ENCODE data around the gene UGT1A8.
"Not testable (repeated sequence)": the region's sequence is repeated elsewhere in the genome, so short reads cannot be mapped to it uniquely, and the experiment has no call there.

Gene UGT1A8

DNA sequence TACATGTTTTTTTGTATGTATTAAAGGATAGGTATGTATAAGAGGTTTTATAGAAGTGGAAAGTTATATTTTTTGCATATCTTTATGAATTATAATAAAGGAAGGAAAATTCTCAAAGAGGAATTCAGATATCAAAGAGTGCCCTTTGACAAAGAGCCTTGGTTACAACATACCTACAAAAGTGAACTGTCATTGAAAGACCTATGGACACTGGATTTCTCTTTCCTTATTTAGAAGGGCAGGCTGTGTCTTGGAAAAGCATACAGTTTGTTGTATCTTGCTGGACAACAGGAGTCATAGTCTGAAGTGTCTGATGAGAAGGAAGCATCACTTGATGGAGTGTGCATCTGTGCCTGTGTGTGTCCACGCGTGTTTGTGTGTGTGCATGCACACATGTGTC is 34.0 kb downstream of the UGT1A8 start:
- H3K9ac ChIP-seq (ENCODE audit: insufficient read length), result no peak overlapping the region
- no peaks in the 10 kb centered on the region for H3K9me3 ChIP-seq (ENCODE audit: low read depth, low read length)
- H3K4me3 ChIP-seq, result no peak overlapping the region
- no peaks in the 10 kb centered on the region for H3K36me3 ChIP-seq (ENCODE audit: insufficient read depth, low read length)
- no peak for TF ChIP-seq POLR2AphosphoS5 (IDR thresholded peaks at IDR 0.05; ENCODE audit: borderline replicate concordance, low read depth, low read length)
- no peak for TF ChIP-seq EZH2 (IDR thresholded peaks at IDR 0.05)
- no peak for TF ChIP-seq FOXP2 (optimal IDR thresholded peaks at IDR 0.05; ENCODE audit: control extremely low read depth, extremely low read length, insufficient read depth)
- H3K27ac ChIP-seq, result no peak overlapping the region
- no peak for DNase-seq (ENCODE audit: low read depth, low spot score)

DNA sequence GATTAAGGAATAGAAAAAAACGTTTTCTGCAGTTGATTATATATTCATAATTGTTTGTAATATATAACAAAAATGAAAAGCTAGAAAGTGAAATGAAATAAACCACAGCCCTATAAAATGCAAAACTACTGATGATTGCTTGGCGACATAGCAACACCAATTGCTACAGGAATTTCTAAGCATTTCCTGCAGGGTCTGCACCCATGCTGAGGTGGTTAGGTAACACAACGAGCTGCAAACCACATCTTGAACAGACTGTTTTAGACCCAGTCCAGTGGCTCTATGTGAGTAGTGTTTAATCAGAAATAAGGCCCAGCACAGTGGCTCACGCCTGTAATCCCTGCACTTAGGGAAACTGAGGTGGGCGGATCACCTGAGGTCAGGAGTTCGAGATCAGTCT is 37.1 kb downstream of the UGT1A8 start:
- Histone ChIP-seq H3K27ac (peak overlapping the region; percentile 83), H3K4me3 (peak overlapping the region; percentile 44), H3K36me3 (ENCODE audit: insufficient read depth, low read length) (no peaks in the 10 kb centered on the region), H3K9me3 (ENCODE audit: low read depth, low read length) (no peaks in the 10 kb centered on the region), H3K9ac (ENCODE audit: insufficient read length) (no peak overlapping the region)
- DNase-seq (ENCODE audit: low read depth, low spot score), result peak; percentile 89
- TF ChIP-seq EZH2 (IDR thresholded peaks at IDR 0.05), result no peak
- TF ChIP-seq POLR2AphosphoS5 (IDR thresholded peaks at IDR 0.05; ENCODE audit: borderline replicate concordance, low read depth, low read length), result no peak
- TF ChIP-seq FOXP2 (optimal IDR thresholded peaks at IDR 0.05; ENCODE audit: control extremely low read depth, extremely low read length, insufficient read depth), result peak; percentile 15

DNA sequence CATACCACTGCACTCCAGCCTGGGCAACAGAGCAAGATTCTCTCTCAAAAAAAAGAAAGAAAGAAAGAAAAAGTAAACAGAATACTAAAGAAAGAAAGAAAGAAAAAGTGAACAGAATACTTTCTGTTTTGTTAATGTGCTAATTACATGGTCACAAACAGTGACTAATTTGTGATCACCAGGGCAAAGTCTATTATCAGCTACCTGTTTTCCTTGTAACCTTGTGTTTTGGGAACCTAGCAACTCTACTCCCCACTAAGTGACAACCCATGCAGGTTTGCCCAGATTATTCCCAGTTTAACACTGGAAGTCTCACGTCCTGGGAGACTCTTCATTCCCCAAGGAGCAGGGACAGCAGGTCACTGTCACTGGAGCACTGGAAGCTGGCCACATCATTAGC is 37.6 kb downstream of the UGT1A8 start:
- Histone ChIP-seq H3K9me3 (ENCODE audit: low read depth, low read length) (no peaks in the 10 kb centered on the region), H3K27ac (peak overlapping the region; percentile 83), H3K9ac (ENCODE audit: insufficient read length) (no peak overlapping the region), H3K36me3 (ENCODE audit: insufficient read depth, low read length) (no peaks in the 10 kb centered on the region), H3K4me3 (no peak overlapping the region)
- TF ChIP-seq FOXP2 (optimal IDR thresholded peaks at IDR 0.05; ENCODE audit: control extremely low read depth, extremely low read length, insufficient read depth) (no peak), EZH2 (IDR thresholded peaks at IDR 0.05) (no peak), POLR2AphosphoS5 (IDR thresholded peaks at IDR 0.05; ENCODE audit: borderline replicate concordance, low read depth, low read length) (no peak)
- DNase-seq (ENCODE audit: low read depth, low spot score), result no peak

DNA sequence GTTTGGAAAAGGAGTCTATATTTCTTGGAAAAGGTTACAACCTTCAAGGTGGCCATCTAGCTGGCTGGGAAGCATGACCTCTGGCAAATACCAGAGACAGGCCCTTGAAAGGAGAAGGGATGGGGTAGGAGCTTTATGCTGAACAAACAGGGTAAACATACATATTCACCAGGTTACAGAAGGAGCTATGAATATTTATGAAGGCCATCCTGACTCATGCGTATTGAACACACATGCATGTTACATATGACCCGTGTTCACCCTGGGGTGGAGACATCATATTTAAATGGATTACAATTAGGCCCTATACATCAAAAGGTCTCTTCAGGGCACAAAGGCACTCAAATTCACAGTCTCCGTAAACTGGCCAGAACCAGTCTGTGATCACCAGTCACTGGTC is 38.5 kb downstream of the UGT1A8 start:
- not testable (repeated sequence) for H3K36me3 ChIP-seq (ENCODE audit: insufficient read depth, low read length); H3K9me3 ChIP-seq (ENCODE audit: low read depth, low read length); H3K9ac ChIP-seq (ENCODE audit: insufficient read length); H3K27ac ChIP-seq; H3K4me3 ChIP-seq; DNase-seq (ENCODE audit: low read depth, low spot score)

DNA sequence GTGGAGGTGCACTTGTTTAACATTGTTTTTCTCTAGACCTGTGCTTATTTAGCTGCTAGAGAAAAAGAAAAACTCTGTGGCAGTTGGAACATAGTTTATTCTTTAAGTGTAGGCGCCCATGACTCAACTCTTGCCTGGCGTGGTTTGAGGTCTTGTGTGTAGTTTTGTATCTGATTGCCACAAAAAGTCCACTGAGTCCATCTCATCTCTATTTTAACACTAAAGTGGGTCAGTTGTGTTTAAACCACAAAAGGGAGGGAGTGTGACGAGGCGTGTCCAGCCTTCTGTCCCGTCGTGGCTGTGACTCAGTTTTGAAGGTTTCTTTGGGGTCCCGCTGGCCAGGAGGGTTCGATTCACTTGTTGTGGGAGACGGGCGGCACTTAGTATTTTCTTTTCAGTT is 39.0 kb downstream of the UGT1A8 start:
- no peak overlapping the region for H3K9ac ChIP-seq (ENCODE audit: insufficient read length)
- no peak overlapping the region for H3K27ac ChIP-seq
- no peaks in the 10 kb centered on the region for H3K36me3 ChIP-seq (ENCODE audit: insufficient read depth, low read length)
- H3K9me3 ChIP-seq (ENCODE audit: low read depth, low read length), result no peaks in the 10 kb centered on the region
- DNase-seq (ENCODE audit: low read depth, low spot score), result no peak
- TF ChIP-seq POLR2AphosphoS5 (IDR thresholded peaks at IDR 0.05; ENCODE audit: borderline replicate concordance, low read depth, low read length) (no peak), EZH2 (IDR thresholded peaks at IDR 0.05) (no peak), FOXP2 (optimal IDR thresholded peaks at IDR 0.05; ENCODE audit: control extremely low read depth, extremely low read length, insufficient read depth) (no peak)
- no peak overlapping the region for H3K4me3 ChIP-seq

DNA sequence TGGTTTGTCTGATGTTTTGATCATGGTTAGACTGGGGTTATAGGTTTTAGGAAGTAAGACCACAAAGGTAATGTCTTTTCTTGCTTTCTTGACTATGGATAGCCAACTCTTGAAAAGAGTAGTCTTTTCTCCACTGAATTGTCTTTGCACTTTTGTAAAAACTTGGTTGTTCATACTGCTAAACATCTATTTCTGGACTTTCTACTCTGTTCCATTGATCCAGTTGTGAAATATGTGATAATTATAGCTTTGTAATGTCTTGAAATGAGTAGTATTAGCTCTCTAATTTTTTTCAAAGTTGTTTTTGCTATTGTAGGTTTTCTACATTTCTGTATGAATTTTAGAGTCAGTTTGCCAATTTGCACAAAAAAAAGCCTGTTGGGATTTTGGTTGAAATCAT is 41.2 kb downstream of the UGT1A8 start:
- no peaks in the 10 kb centered on the region for H3K36me3 ChIP-seq (ENCODE audit: insufficient read depth, low read length)
- H3K9me3 ChIP-seq (ENCODE audit: low read depth, low read length), result no peaks in the 10 kb centered on the region
- H3K4me3 ChIP-seq, result no peak overlapping the region
- H3K27ac ChIP-seq, result no peak overlapping the region
- no peak for DNase-seq (ENCODE audit: low read depth, low spot score)
- TF ChIP-seq POLR2AphosphoS5 (IDR thresholded peaks at IDR 0.05; ENCODE audit: borderline replicate concordance, low read depth, low read length) (no peak), EZH2 (IDR thresholded peaks at IDR 0.05) (no peak), FOXP2 (optimal IDR thresholded peaks at IDR 0.05; ENCODE audit: control extremely low read depth, extremely low read length, insufficient read depth) (no peak)
- no peak overlapping the region for H3K9ac ChIP-seq (ENCODE audit: insufficient read length)

DNA sequence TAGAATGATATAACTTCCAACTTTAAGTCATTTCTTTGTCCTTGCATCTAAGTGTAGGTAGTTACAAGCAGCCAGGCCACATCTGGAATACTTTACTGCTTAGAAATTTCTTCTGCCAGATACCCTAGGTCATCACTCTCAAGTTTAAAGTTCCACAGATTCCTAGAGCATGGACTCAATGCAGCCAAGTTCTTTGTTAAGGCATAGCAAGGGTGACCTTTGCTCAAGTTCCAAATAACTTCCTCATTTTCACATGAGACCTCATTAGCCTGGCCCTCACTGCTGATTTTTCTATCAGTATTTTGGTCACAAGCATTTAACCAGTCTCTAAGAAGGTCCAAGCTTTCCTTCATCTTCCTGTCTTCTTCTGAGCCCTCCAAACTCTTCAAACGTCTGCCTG is 46.5 kb downstream of the UGT1A8 start:
- no peak overlapping the region for H3K27ac ChIP-seq
- no peaks in the 10 kb centered on the region for H3K36me3 ChIP-seq (ENCODE audit: insufficient read depth, low read length)
- no peaks in the 10 kb centered on the region for H3K9me3 ChIP-seq (ENCODE audit: low read depth, low read length)
- H3K4me3 ChIP-seq, result no peak overlapping the region
- TF ChIP-seq POLR2AphosphoS5 (IDR thresholded peaks at IDR 0.05; ENCODE audit: borderline replicate concordance, low read depth, low read length) (no peak), FOXP2 (optimal IDR thresholded peaks at IDR 0.05; ENCODE audit: control extremely low read depth, extremely low read length, insufficient read depth) (no peak), EZH2 (IDR thresholded peaks at IDR 0.05) (no peak)
- no peak overlapping the region for H3K9ac ChIP-seq (ENCODE audit: insufficient read length)
- no peak for DNase-seq (ENCODE audit: low read depth, low spot score)

DNA sequence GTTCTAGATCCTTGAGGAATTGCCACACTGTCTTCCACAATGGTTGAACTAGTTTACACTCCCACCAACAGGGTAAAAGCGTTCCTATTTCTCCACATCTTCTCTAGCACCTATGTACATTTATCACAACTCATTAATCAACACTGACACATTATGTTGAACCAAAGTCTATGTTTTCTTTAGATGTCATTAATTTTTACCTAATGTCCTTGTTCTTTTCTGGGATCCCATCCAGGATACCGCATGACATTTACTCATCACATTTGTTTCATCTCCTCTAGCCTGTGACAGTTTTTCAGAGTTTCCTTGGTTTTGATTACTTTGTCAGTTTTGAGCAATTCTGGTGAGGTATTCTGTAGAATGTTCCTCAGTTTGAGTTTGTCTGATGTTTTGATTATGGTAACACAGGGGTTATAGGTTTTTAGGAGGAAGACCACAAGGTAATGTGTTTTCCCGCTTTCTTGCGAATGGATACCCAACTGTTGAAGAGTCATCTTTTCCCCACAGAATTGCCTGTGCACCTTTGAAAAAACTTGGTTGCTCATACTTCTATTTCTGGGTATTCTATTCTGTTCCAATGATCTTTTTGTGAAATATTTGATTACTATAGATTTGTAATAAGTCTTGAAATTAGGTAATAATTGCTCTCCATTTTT is 51.3 kb downstream of the UGT1A8 start:
- H3K27ac ChIP-seq, result no peak overlapping the region
- no peaks in the 10 kb centered on the region for H3K36me3 ChIP-seq (ENCODE audit: insufficient read depth, low read length)
- TF ChIP-seq FOXP2 (optimal IDR thresholded peaks at IDR 0.05; ENCODE audit: control extremely low read depth, extremely low read length, insufficient read depth), result no peak
- no peak for TF ChIP-seq EZH2 (IDR thresholded peaks at IDR 0.05)
- TF ChIP-seq POLR2AphosphoS5 (IDR thresholded peaks at IDR 0.05; ENCODE audit: borderline replicate concordance, low read depth, low read length), result no peak
- DNase-seq (ENCODE audit: low read depth, low spot score), result no peak
- H3K9me3 ChIP-seq (ENCODE audit: low read depth, low read length), result no peaks in the 10 kb centered on the region
- no peak overlapping the region for H3K4me3 ChIP-seq
- H3K9ac ChIP-seq (ENCODE audit: insufficient read length), result no peak overlapping the region

Measured in SK-N-MC (cell line).